GM19438 (cell line): ENCODE measurements around the gene ENOX1.
A peak's percentile ranks its signal among the peaks of the same experiment; 100 is the strongest.

Experiments used
- ATAC-seq: cut with Tn5 transposase; IDR thresholded peaks from one replicate; pipeline ENCODE4 v1.9.1; 2021; ENCODE audit warnings: low read depth; ENCODE audit not compliant: unreplicated experiment

The ENOX1 gene

GRCh38 chr13:43333176-43333575 is 453.6 kb downstream of the ENOX1 start:
- ATAC-seq = no peak

GRCh38 chr13:43331672-43332071 is 455.1 kb downstream of the ENOX1 start:
- no peak for ATAC-seq

- no peak for ATAC-seq
Observed at GRCh38 chr13:43329702-43330101, 457.1 kb downstream of the ENOX1 start.

GRCh38 chr13:43328907-43329306 is 457.9 kb downstream of the ENOX1 start:
- ATAC-seq = no peak

GRCh38 chr13:43326100-43326499 is 460.7 kb downstream of the ENOX1 start:
- no peak for ATAC-seq

- ATAC-seq = no peak
Observed at GRCh38 chr13:43325636-43326035, 461.1 kb downstream of the ENOX1 start.

- ATAC-seq = no peak
Observed at GRCh38 chr13:43324129-43324528, 462.6 kb downstream of the ENOX1 start.

GRCh38 chr13:43319617-43320444 is 466.9 kb downstream of the ENOX1 start:
- ATAC-seq = no peak

- ATAC-seq = peak; percentile 80
Observed at GRCh38 chr13:43316946-43317353, 469.8 kb downstream of the ENOX1 start.

- ATAC-seq = no peak
Observed at GRCh38 chr13:43316281-43316680, 470.5 kb downstream of the ENOX1 start.

- ATAC-seq = no peak
Observed at GRCh38 chr13:43315522-43315921, 471.2 kb downstream of the ENOX1 start.

GRCh38 chr13:43309311-43309710 is 477.5 kb downstream of the ENOX1 start:
- no peak for ATAC-seq

- ATAC-seq = peak; percentile 85
Observed at GRCh38 chr13:43307921-43308433, 478.8 kb downstream of the ENOX1 start.

- no peak for ATAC-seq
Observed at GRCh38 chr13:43307221-43307920, 479.4 kb downstream of the ENOX1 start.

GRCh38 chr13:43306372-43306771 is 480.4 kb downstream of the ENOX1 start:
- no peak for ATAC-seq

GRCh38 chr13:43305416-43305815 is 481.4 kb downstream of the ENOX1 start:
- no peak for ATAC-seq

GRCh38 chr13:43304945-43305344 is 481.8 kb downstream of the ENOX1 start:
- ATAC-seq = no peak

GRCh38 chr13:43304449-43304848 is 482.3 kb downstream of the ENOX1 start:
- no peak for ATAC-seq

GRCh38 chr13:43303033-43303729 is 483.6 kb downstream of the ENOX1 start:
- ATAC-seq = peak; percentile 63

- ATAC-seq = no peak
Observed at GRCh38 chr13:43301346-43301969, 485.3 kb downstream of the ENOX1 start.

GRCh38 chr13:43300865-43301264 is 485.9 kb downstream of the ENOX1 start:
- ATAC-seq = no peak
